ENCODE data around the gene VPS37D. TPM values are rescaled to one million over a fixed set of nuclear protein-coding genes. Genes with fewer than 3 reads are reported as not detected.
A peak's percentile ranks its signal among the peaks of the same experiment; 100 is the strongest.
"Not testable (repeated sequence)": the region's sequence is repeated elsewhere in the genome, so short reads cannot be mapped to it uniquely, and the experiment has no call there.

VPS37D gene
- total RNA-seq: 1.3 TPM

DNA sequence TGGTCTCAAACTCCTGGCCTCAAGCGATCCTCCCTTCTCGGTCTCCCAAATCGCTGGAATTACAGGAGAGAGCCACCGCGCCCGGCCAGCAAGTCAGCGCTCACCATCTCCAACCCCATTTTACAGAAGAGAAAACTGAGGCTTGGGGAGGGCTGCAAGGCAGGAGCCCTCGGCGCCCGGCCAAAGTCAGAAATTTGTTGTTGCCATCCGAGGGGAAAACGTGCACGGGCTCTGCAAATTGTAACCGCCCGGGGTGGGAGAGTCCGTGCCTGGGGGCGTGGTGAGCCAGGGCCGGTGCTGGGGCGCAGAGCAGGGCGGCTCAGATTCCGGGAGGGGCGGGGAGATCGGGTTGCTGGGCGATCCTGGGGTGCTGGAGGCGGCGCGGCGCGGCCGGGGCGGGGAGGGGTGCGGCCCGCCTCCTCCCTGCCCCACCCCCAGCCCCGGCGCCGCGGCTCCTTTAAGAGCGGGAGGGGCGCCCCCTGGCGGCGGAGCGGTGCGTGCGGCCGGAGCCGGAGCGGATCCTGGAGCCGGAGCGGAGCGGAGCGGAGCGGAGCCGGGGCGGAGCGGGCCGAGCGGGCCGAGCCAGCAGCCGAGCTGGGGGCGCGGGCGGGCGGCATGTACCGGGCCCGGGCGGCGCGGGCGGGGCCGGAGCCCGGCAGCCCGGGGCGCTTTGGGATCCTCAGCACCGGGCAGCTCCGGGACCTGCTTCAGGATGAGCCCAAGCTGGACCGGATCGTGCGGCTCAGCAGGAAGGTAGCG lies at the start of gene VPS37D:
TSS of gene VPS37D (plus strand) at position 488 of the 759 bp plus-strand sequence. CDS start at position 616, 128 bp downstream.
- intact Hi-C loops (cut with DNase I): loop anchor here (1.0 to 2.0 kb wide), 4 partner anchors 16 to 60 kb away; partner anchors contain the start of genes BUD23 and DNAJC30
- no peaks in the 10 kb centered on the region for H3K27me3 ChIP-seq
- H3K36me3 ChIP-seq: no peaks in the 10 kb centered on the region
- H3K27ac ChIP-seq: no peak within 1 kb of the TSS
- peaks cover 0 to 5% of the 10 kb centered on the region in 2 donors for H3K9me3 ChIP-seq
- peaks cover 4 to 11% of the 10 kb centered on the region in 2 donors for H3K4me1 ChIP-seq
- DNase-seq (ENCODE audit: low spot score in 2 of 2): peak; percentile 42 to 91
- peak within 1 kb of the TSS; percentile 69 to 77 for H3K4me3 ChIP-seq
- TF ChIP-seq, protein P1, sequence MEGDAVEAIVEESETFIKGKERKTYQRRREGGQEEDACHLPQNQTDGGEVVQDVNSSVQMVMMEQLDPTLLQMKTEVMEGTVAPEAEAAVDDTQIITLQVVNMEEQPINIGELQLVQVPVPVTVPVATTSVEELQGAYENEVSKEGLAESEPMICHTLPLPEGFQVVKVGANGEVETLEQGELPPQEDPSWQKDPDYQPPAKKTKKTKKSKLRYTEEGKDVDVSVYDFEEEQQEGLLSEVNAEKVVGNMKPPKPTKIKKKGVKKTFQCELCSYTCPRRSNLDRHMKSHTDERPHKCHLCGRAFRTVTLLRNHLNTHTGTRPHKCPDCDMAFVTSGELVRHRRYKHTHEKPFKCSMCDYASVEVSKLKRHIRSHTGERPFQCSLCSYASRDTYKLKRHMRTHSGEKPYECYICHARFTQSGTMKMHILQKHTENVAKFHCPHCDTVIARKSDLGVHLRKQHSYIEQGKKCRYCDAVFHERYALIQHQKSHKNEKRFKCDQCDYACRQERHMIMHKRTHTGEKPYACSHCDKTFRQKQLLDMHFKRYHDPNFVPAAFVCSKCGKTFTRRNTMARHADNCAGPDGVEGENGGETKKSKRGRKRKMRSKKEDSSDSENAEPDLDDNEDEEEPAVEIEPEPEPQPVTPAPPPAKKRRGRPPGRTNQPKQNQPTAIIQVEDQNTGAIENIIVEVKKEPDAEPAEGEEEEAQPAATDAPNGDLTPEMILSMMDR (IDR thresholded peaks at IDR 0.05): peak; percentile 43 to 98 (median 57)

- no peak overlapping the region for H3K27ac ChIP-seq
- H3K4me1 ChIP-seq: peaks cover 0 to 8% of the 10 kb centered on the region in 2 donors
- no peak for DNase-seq (ENCODE audit: low spot score in 2 of 2)
- intact Hi-C loops (cut with DNase I): no loop called here
- no peaks in the 10 kb centered on the region for H3K36me3 ChIP-seq
- TF ChIP-seq, protein P1 (IDR thresholded peaks at IDR 0.05): no peak
- no peak overlapping the region for H3K4me3 ChIP-seq
- H3K27me3 ChIP-seq: peaks cover 12% of the 10 kb centered on the region
- H3K9me3 ChIP-seq: no peaks in the 10 kb centered on the region
Observed at GRCh38 chr7:73618538-73618937, 49.1 kb upstream of the VPS37D start.

DNA sequence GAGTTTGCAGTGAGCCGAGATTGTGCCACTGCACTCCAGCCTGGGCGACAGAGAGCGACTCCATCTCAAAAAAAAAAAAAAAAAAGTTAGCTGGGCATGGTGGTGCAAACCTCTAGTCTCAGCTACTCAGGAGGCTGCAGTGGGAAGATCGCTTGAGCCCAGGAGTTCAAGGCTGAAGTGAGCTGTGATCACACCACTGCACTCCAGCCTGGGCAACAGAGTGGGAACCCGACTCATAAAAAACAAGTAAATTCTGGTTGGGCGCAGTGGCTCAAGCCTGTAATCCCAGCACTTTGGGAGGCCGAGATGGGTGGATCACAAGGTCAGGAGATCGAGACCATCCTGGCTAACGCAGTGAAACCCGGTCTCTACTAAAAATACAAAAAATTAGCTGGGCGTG lies 48.2 kb upstream of the VPS37D start:
- H3K9me3 ChIP-seq; H3K4me3 ChIP-seq; H3K27ac ChIP-seq; intact Hi-C loops (cut with DNase I); H3K36me3 ChIP-seq; DNase-seq (ENCODE audit: low spot score in 2 of 2): not testable (repeated sequence)
- Histone ChIP-seq H3K4me1 (peaks cover 7 to 15% of the 10 kb centered on the region in 2 donors), H3K27me3 (peaks cover 21% of the 10 kb centered on the region)

GRCh38 chr7:73621168-73622063 lies 46.2 kb upstream of the VPS37D start:
- no peak for DNase-seq (ENCODE audit: low spot score in 2 of 2)
- Histone ChIP-seq H3K27me3 (peaks cover 22% of the 10 kb centered on the region), H3K4me3 (no peak overlapping the region), H3K9me3 (no peaks in the 10 kb centered on the region), H3K36me3 (no peaks in the 10 kb centered on the region), H3K4me1 (peaks cover 7 to 15% of the 10 kb centered on the region in 2 donors), H3K27ac (no peak overlapping the region)
- TF ChIP-seq, protein P1 (IDR thresholded peaks at IDR 0.05): no peak
- intact Hi-C loops (cut with DNase I): no loop called here

GRCh38 chr7:73622527-73622908 lies 45.1 kb upstream of the VPS37D start:
- H3K36me3 ChIP-seq: no peaks in the 10 kb centered on the region
- H3K4me1 ChIP-seq: peaks cover 7 to 15% of the 10 kb centered on the region in 2 donors
- DNase-seq (ENCODE audit: low spot score in 2 of 2): no peak
- TF ChIP-seq, protein P1 (IDR thresholded peaks at IDR 0.05): no peak
- no peaks in the 10 kb centered on the region for H3K9me3 ChIP-seq
- peaks cover 22% of the 10 kb centered on the region for H3K27me3 ChIP-seq
- H3K27ac ChIP-seq: no peak overlapping the region
- intact Hi-C loops (cut with DNase I): no loop called here
- no peak overlapping the region for H3K4me3 ChIP-seq
